AG09319 (cell line): ENCODE data around the gene FEN1.
A peak's percentile ranks its signal among the peaks of the same experiment; 100 is the strongest.

Source experiments
- DNase-seq: peaks from one replicate; pipeline ENCODE4 v3.0.0-alpha.2; 2010; ENCODE audit warnings: low read depth; ENCODE audit errors: extremely low read depth
- CTCF ChIP-seq: IDR thresholded peaks from 2 replicates; pipeline ENCODE4 v1.5.1; 2011; ENCODE audit warnings: low read depth, mild to moderate bottlenecking, inconsistent platforms, low read length, moderate library complexity

The FEN1 gene

GRCh38 chr11:61773356-61773755 lies 19.4 kb upstream of the FEN1 start:
- no peak for DNase-seq
- TF ChIP-seq CTCF: no peak

GRCh38 chr11:61773809-61774208 lies 18.9 kb upstream of the FEN1 start:
- TF ChIP-seq CTCF: no peak
- DNase-seq: no peak

- TF ChIP-seq CTCF: no peak
- DNase-seq: no peak
These were observed 18.3 kb upstream of the FEN1 start for GRCh38 chr11:61774411-61774810.

GRCh38 chr11:61775106-61775505 lies 17.6 kb upstream of the FEN1 start:
- TF ChIP-seq CTCF: no peak
- no peak for DNase-seq

GRCh38 chr11:61775606-61776554 lies 16.8 kb upstream of the FEN1 start:
- DNase-seq: no peak
- TF ChIP-seq CTCF: no peak

- peak; percentile 74 for TF ChIP-seq CTCF
- DNase-seq: peak; percentile 8
These were observed 16.1 kb upstream of the FEN1 start for GRCh38 chr11:61776561-61777075.

- DNase-seq: no peak
These were observed 15.2 kb upstream of the FEN1 start for GRCh38 chr11:61777234-61778090.

More at GRCh38 chr11:61777234-61778090, 15.2 kb upstream of the FEN1 start:
- TF ChIP-seq CTCF: no peak; the same call in 1 of the 2 replicates
